Prostate gland (tissue), 2 donors: ENCODE measurements around the gene WDFY4.

Experiments
- POLR2A ChIP-seq: fragments of 450-650 bp; IDR thresholded peaks from one replicate; pipeline ENCODE4 v1.6.1; 2016; ENCODE audit warnings: antibody characterized with exemption, mild to moderate bottlenecking
- TF ChIP-seq, protein P1 (sequence below), 4 experiments: fragments of 200-600 bp in 2 of 4; fragments of 450-650 bp in 2 of 4; sonication (generic) in 2 of 4; IDR thresholded peaks; 1 replicate in 3 of 4; 2 replicates in 1 of 4; pipeline ENCODE4 v1.5.1; 2016 to 2019; ENCODE audit warnings: antibody characterized with exemption in 4 of 4, mild to moderate bottlenecking in 2 of 4, moderate library complexity in 2 of 4

DNA sequence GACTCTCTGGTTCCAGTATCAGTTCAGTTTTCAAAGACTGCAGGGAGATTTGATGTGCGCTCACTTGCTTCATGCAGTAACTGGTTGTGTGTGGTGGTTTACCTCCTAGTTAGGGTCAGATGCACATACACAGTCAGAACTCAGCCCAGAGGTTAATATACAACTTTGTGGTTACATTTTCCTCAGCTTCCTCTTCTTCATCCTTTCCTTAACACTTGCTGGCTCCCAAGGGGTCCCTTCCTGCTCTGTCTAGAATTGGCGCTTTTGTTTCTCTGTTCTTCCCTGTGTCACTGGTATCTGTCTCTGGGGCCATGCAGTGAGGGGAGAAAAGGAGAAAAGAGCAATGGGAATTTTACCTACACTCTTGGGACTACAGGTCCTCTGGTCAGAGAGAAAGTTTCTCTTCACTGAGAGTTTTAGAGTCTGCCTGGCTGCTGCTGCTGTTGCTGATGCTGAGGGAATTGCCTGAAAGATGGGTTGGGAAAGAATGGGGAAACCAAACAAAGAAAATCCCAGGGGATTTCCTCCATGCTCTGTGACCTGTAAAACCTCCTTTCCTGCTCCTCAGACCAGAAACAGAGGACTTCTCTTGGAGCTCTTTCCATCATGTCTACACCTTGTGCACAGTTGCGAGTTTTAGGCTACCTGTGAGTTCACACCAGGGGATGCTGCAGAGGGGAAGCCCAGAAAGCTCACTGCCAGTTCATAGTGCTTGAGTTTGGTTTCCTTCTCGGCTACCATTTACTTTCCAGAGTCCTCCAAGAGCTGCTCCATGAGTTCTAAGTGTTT is 74.6 kb downstream of the WDFY4 start:
- TF ChIP-seq, protein P1, sequence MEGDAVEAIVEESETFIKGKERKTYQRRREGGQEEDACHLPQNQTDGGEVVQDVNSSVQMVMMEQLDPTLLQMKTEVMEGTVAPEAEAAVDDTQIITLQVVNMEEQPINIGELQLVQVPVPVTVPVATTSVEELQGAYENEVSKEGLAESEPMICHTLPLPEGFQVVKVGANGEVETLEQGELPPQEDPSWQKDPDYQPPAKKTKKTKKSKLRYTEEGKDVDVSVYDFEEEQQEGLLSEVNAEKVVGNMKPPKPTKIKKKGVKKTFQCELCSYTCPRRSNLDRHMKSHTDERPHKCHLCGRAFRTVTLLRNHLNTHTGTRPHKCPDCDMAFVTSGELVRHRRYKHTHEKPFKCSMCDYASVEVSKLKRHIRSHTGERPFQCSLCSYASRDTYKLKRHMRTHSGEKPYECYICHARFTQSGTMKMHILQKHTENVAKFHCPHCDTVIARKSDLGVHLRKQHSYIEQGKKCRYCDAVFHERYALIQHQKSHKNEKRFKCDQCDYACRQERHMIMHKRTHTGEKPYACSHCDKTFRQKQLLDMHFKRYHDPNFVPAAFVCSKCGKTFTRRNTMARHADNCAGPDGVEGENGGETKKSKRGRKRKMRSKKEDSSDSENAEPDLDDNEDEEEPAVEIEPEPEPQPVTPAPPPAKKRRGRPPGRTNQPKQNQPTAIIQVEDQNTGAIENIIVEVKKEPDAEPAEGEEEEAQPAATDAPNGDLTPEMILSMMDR (IDR thresholded peaks at IDR 0.05) = no peak
- no peak for TF ChIP-seq POLR2A
